OCI-LY1 (cell line): ENCODE data around the gene RFX5.
A peak's percentile ranks its signal among the peaks of the same experiment; 100 is the strongest.

ENCODE experiments used
- H2AFZ ChIP-seq: fragments of 200-600 bp; sonication (generic), shearing (Covaris generic); 2 replicates; pipeline ENCODE4 v1.6.0; 2014; ENCODE audit warnings: antibody characterized with exemption, mild to moderate bottlenecking, low read length
- H3F3A ChIP-seq: fragments of 200-600 bp; sonication (generic), shearing (Covaris generic); 2 replicates; pipeline ENCODE4 v1.6.0; 2014; ENCODE audit warnings: mild to moderate bottlenecking, antibody characterized with exemption, low read length, moderate library complexity; ENCODE audit not compliant: insufficient read depth
- H3K27ac ChIP-seq: fragments of 200-600 bp; sonication (generic); 2 replicates; pipeline ENCODE4 v1.5.1; 2014; ENCODE audit warnings: low read length, mixed run types, mild to moderate bottlenecking, low read depth; ENCODE audit not compliant: poor library complexity, severe bottlenecking
- H3K27me3 ChIP-seq: fragments of 200-600 bp; sonication (generic); 2 replicates; pipeline ENCODE4 v1.6.0; 2014; ENCODE audit warnings: antibody characterized with exemption, mild to moderate bottlenecking, low read length, moderate library complexity; ENCODE audit not compliant: insufficient read depth
- H3K36me3 ChIP-seq: fragments of 200-600 bp; sonication (generic); 2 replicates; pipeline ENCODE4 v1.6.1; 2014; ENCODE audit warnings: mild to moderate bottlenecking, antibody characterized with exemption, low read length, moderate library complexity, mixed read lengths; ENCODE audit not compliant: insufficient read depth
- H3K4me1 ChIP-seq: fragments of 200-600 bp; sonication (generic); 2 replicates; pipeline ENCODE4 v1.5.1; 2014; ENCODE audit warnings: mild to moderate bottlenecking, low read length, moderate library complexity; ENCODE audit not compliant: insufficient read depth, severe bottlenecking
- H3K4me2 ChIP-seq: fragments of 200-600 bp; sonication (generic), shearing (Covaris generic); 2 replicates; pipeline ENCODE4 v1.6.1; 2014; ENCODE audit warnings: low read length
- H3K4me3 ChIP-seq: fragments of 200-600 bp; sonication (generic); 2 replicates; pipeline ENCODE4 v1.5.1; 2014; ENCODE audit warnings: low read length, low read depth, mild to moderate bottlenecking, mixed read lengths; ENCODE audit not compliant: poor library complexity, severe bottlenecking
- H3K79me2 ChIP-seq: fragments of 200-600 bp; shearing (Covaris generic); 2 replicates; pipeline ENCODE4 v1.6.1; 2016; ENCODE audit warnings: mixed run types, low read length, mixed read lengths; ENCODE audit not compliant: insufficient read depth
- H3K9ac ChIP-seq: fragments of 200-600 bp; sonication (generic), shearing (Covaris generic); 2 replicates; pipeline ENCODE4 v1.6.1; 2014; ENCODE audit warnings: mild to moderate bottlenecking, low read length, mixed read lengths
- H3K9me2 ChIP-seq: fragments of 200-600 bp; sonication (generic), shearing (Covaris generic); 2 replicates; pipeline ENCODE4 v1.6.1; 2014; ENCODE audit warnings: low read depth, mild to moderate bottlenecking, low read length, mixed read lengths
- H3K9me3 ChIP-seq: fragments of 200-600 bp; shearing (Covaris generic); 2 replicates; pipeline ENCODE4 v1.6.1; 2014; ENCODE audit warnings: low read length, mixed read lengths
- H4K20me1 ChIP-seq: fragments of 200-600 bp; sonication (generic), shearing (Covaris generic); 2 replicates; pipeline ENCODE4 v1.6.0; 2016; ENCODE audit warnings: mild to moderate bottlenecking, low read length; ENCODE audit not compliant: insufficient read depth
- EZH2 ChIP-seq: fragments of 200-600 bp; sonication (generic), shearing (Covaris generic); IDR thresholded peaks from 2 replicates; pipeline ENCODE4 v1.8.0; 2017; ENCODE audit warnings: borderline replicate concordance, mixed run types, mild to moderate bottlenecking, antibody characterized with exemption, low read length, moderate library complexity, mixed read lengths
- TF ChIP-seq, protein P1 (sequence below): fragments of 200-600 bp; sonication (generic), shearing (Covaris generic); IDR thresholded peaks from 2 replicates; pipeline ENCODE4 v1.5.1; 2017; ENCODE audit warnings: mild to moderate bottlenecking, antibody characterized with exemption, low read length, moderate library complexity, mixed read lengths

The RFX5 gene

DNA sequence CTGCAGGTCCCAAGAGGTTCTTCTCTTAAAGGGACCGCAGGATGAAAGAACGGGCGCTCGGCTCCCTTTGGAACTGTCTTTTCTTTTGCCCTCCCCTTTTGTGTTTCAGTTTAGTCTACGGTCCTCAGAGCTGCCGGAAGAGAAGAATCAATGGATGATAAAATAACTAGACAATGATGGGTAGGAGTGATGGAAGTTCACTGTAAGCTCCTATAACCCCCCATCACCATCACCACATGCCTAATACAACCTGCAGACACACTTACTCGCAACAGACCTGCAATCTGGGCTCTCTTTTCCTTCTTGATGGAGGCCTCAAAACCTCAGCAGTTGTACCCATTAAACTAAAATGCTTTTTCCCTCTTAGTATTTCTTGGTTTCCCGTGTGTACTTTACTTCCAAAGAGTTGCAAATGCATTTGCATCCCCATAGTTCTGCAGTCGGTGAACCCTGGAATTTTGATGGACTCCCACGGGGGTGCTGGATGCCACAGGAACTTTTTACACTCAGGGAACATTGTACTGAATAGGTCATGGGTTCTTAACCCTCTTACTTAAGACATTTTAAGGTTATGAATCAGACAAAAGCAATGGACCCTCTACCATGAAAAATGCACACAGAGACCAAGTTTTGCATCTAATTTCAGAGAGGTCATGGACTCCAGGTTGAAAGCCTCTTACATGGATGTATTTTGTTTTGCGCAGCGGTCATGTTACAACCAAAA lies 633 bp upstream of the RFX5 start:
- Histone ChIP-seq H3K4me1 (peaks cover 26% of the 10 kb centered on the region), H3K27me3 (no peaks in the 10 kb centered on the region), H3K9ac (peak overlapping the region; percentile 75), H3F3A (no peaks in the 10 kb centered on the region), H3K36me3 (peaks cover 34% of the 10 kb centered on the region), H3K9me2 (no peaks in the 10 kb centered on the region), H3K9me3 (peaks cover 7% of the 10 kb centered on the region; the same call in 1 of the 2 replicates), H3K27ac (peak overlapping the region; percentile 91), H3K4me3 (peak overlapping the region; percentile 71), H4K20me1 (no peaks in the 10 kb centered on the region), H2AFZ (peak overlapping the region; percentile 17), H3K79me2 (no peaks in the 10 kb centered on the region), H3K4me2 (peak overlapping the region; percentile 72)
- TF ChIP-seq, protein P1, sequence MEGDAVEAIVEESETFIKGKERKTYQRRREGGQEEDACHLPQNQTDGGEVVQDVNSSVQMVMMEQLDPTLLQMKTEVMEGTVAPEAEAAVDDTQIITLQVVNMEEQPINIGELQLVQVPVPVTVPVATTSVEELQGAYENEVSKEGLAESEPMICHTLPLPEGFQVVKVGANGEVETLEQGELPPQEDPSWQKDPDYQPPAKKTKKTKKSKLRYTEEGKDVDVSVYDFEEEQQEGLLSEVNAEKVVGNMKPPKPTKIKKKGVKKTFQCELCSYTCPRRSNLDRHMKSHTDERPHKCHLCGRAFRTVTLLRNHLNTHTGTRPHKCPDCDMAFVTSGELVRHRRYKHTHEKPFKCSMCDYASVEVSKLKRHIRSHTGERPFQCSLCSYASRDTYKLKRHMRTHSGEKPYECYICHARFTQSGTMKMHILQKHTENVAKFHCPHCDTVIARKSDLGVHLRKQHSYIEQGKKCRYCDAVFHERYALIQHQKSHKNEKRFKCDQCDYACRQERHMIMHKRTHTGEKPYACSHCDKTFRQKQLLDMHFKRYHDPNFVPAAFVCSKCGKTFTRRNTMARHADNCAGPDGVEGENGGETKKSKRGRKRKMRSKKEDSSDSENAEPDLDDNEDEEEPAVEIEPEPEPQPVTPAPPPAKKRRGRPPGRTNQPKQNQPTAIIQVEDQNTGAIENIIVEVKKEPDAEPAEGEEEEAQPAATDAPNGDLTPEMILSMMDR, result no peak
- no peak for TF ChIP-seq EZH2

GRCh38 chr1:151346082-151346768 lies 827 bp downstream of the RFX5 start:
- no peaks in the 10 kb centered on the region; the same call in 1 of the 2 replicates for H3K9me3 ChIP-seq
- H3K79me2 ChIP-seq, result no peaks in the 10 kb centered on the region
- H4K20me1 ChIP-seq, result no peaks in the 10 kb centered on the region
- H3F3A ChIP-seq, result peaks cover 5% of the 10 kb centered on the region; the same call in 1 of the 2 replicates
- H3K27ac ChIP-seq, result peak overlapping the region; percentile 91
- TF ChIP-seq EZH2, result no peak
- TF ChIP-seq, protein P1, result no peak
- no peaks in the 10 kb centered on the region for H3K27me3 ChIP-seq
- H3K4me2 ChIP-seq, result peak overlapping the region; percentile 72
- H3K9me2 ChIP-seq, result no peaks in the 10 kb centered on the region
- peak overlapping the region; percentile 75 for H3K9ac ChIP-seq
- H3K36me3 ChIP-seq, result peaks cover 49% of the 10 kb centered on the region
- no peak overlapping the region for H2AFZ ChIP-seq
- peaks cover 30% of the 10 kb centered on the region for H3K4me1 ChIP-seq
- peak overlapping the region; percentile 71 for H3K4me3 ChIP-seq

GRCh38 chr1:151344291-151344690 lies 2.8 kb downstream of the RFX5 start:
- peaks cover 7% of the 10 kb centered on the region; the same call in 1 of the 2 replicates for H3F3A ChIP-seq
- H3K4me3 ChIP-seq, result no peak overlapping the region
- no peak overlapping the region for H3K27ac ChIP-seq
- H3K27me3 ChIP-seq, result no peaks in the 10 kb centered on the region
- no peaks in the 10 kb centered on the region for H4K20me1 ChIP-seq
- no peak overlapping the region for H3K4me2 ChIP-seq
- no peak overlapping the region for H2AFZ ChIP-seq
- H3K36me3 ChIP-seq, result peaks cover 50% of the 10 kb centered on the region
- H3K79me2 ChIP-seq, result no peaks in the 10 kb centered on the region
- H3K9me3 ChIP-seq, result no peaks in the 10 kb centered on the region
- H3K9me2 ChIP-seq, result no peaks in the 10 kb centered on the region
- H3K9ac ChIP-seq, result no peak overlapping the region
- TF ChIP-seq, protein P1, result no peak
- no peak for TF ChIP-seq EZH2
- peaks cover 33% of the 10 kb centered on the region for H3K4me1 ChIP-seq
